ENCODE data around the gene RSF1. TPM values are rescaled to one million over a fixed set of nuclear protein-coding genes. Genes with fewer than 3 reads are reported as not detected.
A peak's percentile ranks its signal among the peaks of the same experiment; 100 is the strongest.

RSF1 gene
- total RNA-seq, 1 donor from 2014 or later: 65.2 TPM

DNA sequence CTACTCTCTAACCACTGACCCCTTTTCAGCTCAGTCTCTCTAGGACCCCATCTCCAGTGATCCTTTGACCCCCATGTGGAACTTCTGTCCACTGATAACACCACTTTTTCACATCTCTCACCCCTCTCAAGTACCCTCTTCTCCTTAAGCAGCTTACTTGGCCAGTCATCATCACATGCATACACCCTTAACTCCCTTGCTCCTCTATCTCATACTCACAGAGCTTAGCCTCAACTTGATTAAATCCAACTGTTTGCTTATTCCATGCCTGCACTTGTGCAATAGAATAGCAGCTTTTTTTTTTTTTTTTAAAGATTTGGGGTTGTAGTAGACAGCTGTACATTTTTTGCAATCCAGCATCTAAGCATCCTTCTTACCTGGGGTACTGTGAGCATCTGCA lies 208.6 kb downstream of the RSF1 start:
- peak; percentile 15 for DNase-seq (ENCODE audit: low spot score)

Other genes with a start within 250 kb of the RSF1 start
- gene AQP11, start 230.8 kb downstream of the RSF1 start, total RNA-seq (ENCODE audit: insufficient read depth, low replicate concordance): 4.1 TPM
- 93.4 TPM for gene CLNS1A, start 182.9 kb downstream of the RSF1 start, total RNA-seq (ENCODE audit: insufficient read depth, low replicate concordance)
- gene AAMDC, start 422 bp upstream of the RSF1 start, total RNA-seq (ENCODE audit: insufficient read depth, low replicate concordance): 16.1 TPM
- gene INTS4, start 173.9 kb upstream of the RSF1 start, total RNA-seq (ENCODE audit: insufficient read depth, low replicate concordance): 46.9 TPM
- gene KCTD14, start 202.6 kb upstream of the RSF1 start, total RNA-seq (ENCODE audit: insufficient read depth, low replicate concordance): 0.48 TPM
- gene THRSP, start 243.1 kb upstream of the RSF1 start, total RNA-seq (ENCODE audit: insufficient read depth, low replicate concordance): 3.1 TPM

Data from umbilical cord (tissue), 2 donors.